HEK293 (cell line): Measurements from ENCODE around the gene SETD3.
A peak's percentile ranks its signal among the peaks of the same experiment; 100 is the strongest.

Source experiments
- CTCF ChIA-PET: fragments of 350-600 bp; formaldehyde crosslinking; extraction: SDS; loops from one replicate; lab custom pipeline; 2021; ENCODE audit warnings: antibody characterized with exemption; lab: Yijun Ruan, JAX
- POLR2A ChIA-PET: fragments of 300-600 bp; formaldehyde crosslinking; extraction: SDS; loops from one replicate; lab custom pipeline; 2020; ENCODE audit warnings: antibody characterized with exemption, inconsistent platforms; lab: Yijun Ruan, JAX
- H3K27ac ChIP-seq: fragments of 200-500 bp; sonication (Bioruptor generic); 2 replicates; pipeline ENCODE4 v1.5.1; 2014; ENCODE audit warnings: low read depth, low read length, control low read depth, inconsistent platforms; ENCODE audit errors: extremely low read depth
- H3K36me3 ChIP-seq, 2 experiments: fragments of 200-500 bp in 1 of 2; sonication (Bioruptor generic) in 1 of 2; 1 replicate in 1 of 2; 2 replicates in 1 of 2; pipeline ENCODE4 v1.5.1; 2014 to 2017; ENCODE audit warnings: inconsistent platforms in 2 of 2, low read length in 2 of 2; ENCODE audit not compliant: control insufficient read depth in 2 of 2, insufficient read depth in 1 of 2
- H3K4me1 ChIP-seq: fragments of 200-500 bp; sonication (Bioruptor generic); 2 replicates; pipeline ENCODE4 v1.5.1; 2014; ENCODE audit warnings: mild to moderate bottlenecking, low read length, inconsistent platforms; ENCODE audit not compliant: control insufficient read depth, insufficient read depth
- H3K4me3 ChIP-seq: 2 replicates; pipeline ENCODE4 v1.5.1; 2011; ENCODE audit warnings: low read depth, mild to moderate bottlenecking, control low read depth, low read length, moderate library complexity
- H3K9me3 ChIP-seq: fragments of 200-500 bp; sonication (Bioruptor generic); 2 replicates; pipeline ENCODE4 v1.5.1; 2014; ENCODE audit warnings: low read depth, low read length, inconsistent platforms; ENCODE audit not compliant: control insufficient read depth, insufficient read depth
- BCL11A ChIP-seq: fragments of 450-650 bp; formaldehyde crosslinking; IDR thresholded peaks from 2 replicates; pipeline ENCODE4 v1.5.1; 2016; ENCODE audit warnings: low read depth, missing biosample characterization, missing genetic modification characterization
- GLIS1 ChIP-seq: fragments of 450-650 bp; formaldehyde crosslinking; IDR thresholded peaks from 2 replicates; pipeline ENCODE4 v1.5.1; 2016; ENCODE audit warnings: missing biosample characterization, missing genetic modification characterization
- TRIM28 ChIP-seq: IDR thresholded peaks from 2 replicates; pipeline ENCODE4 v1.6.1; 2011; ENCODE audit warnings: low read length, control low read depth, borderline replicate concordance
- ZNF10 ChIP-seq: fragments of 450-650 bp; formaldehyde crosslinking; IDR thresholded peaks from 2 replicates; pipeline ENCODE4 v1.5.1; 2017; ENCODE audit warnings: missing biosample characterization, missing genetic modification characterization
- ZNF112 ChIP-seq: fragments of 450-650 bp; formaldehyde crosslinking; IDR thresholded peaks from 2 replicates; pipeline ENCODE4 v1.5.0; 2017; ENCODE audit warnings: missing biosample characterization, missing genetic modification characterization
- ZNF146 ChIP-seq: fragments of 450-650 bp; formaldehyde crosslinking; IDR thresholded peaks from 2 replicates; pipeline ENCODE4 v1.5.1; 2016; ENCODE audit warnings: missing biosample characterization, missing genetic modification characterization
- ZNF155 ChIP-seq: fragments of 450-650 bp; formaldehyde crosslinking; IDR thresholded peaks from 2 replicates; pipeline ENCODE4 v1.5.1; 2016; ENCODE audit warnings: missing biosample characterization, missing genetic modification characterization
- ZNF24 ChIP-seq: fragments of 450-650 bp; formaldehyde crosslinking; IDR thresholded peaks from 2 replicates; pipeline ENCODE4 v1.5.1; 2016; ENCODE audit warnings: missing biosample characterization, missing genetic modification characterization
- ZNF341 ChIP-seq: fragments of 450-650 bp; formaldehyde crosslinking; IDR thresholded peaks from 2 replicates; pipeline ENCODE4; 2016; ENCODE audit warnings: low read depth, missing biosample characterization, missing genetic modification characterization
- ZNF354C ChIP-seq: fragments of 450-650 bp; formaldehyde crosslinking; IDR thresholded peaks from 2 replicates; pipeline ENCODE4 v1.5.1; 2016; ENCODE audit warnings: missing biosample characterization, missing genetic modification characterization, low read depth, borderline replicate concordance
- ZNF404 ChIP-seq: fragments of 450-650 bp; formaldehyde crosslinking; IDR thresholded peaks from 2 replicates; pipeline ENCODE4 v1.5.1; 2017; ENCODE audit warnings: missing biosample characterization, missing genetic modification characterization
- ZNF433 ChIP-seq: fragments of 450-650 bp; formaldehyde crosslinking; IDR thresholded peaks from 2 replicates; pipeline ENCODE4 v1.5.1; 2016; ENCODE audit warnings: missing biosample characterization, missing genetic modification characterization, low read depth
- ZNF521 ChIP-seq: fragments of 450-650 bp; formaldehyde crosslinking; IDR thresholded peaks from 2 replicates; pipeline ENCODE4 v1.5.1; 2017; ENCODE audit warnings: missing biosample characterization, mild to moderate bottlenecking, missing genetic modification characterization
- ZNF621 ChIP-seq: fragments of 450-650 bp; formaldehyde crosslinking; IDR thresholded peaks from 2 replicates; pipeline ENCODE4 v1.5.1; 2017; ENCODE audit warnings: missing biosample characterization, missing genetic modification characterization
- ZNF626 ChIP-seq: fragments of 450-650 bp; sonication (Bioruptor Pico); formaldehyde crosslinking; IDR thresholded peaks from 2 replicates; pipeline ENCODE4 v1.5.1; 2018; ENCODE audit warnings: missing biosample characterization, missing genetic modification characterization, inconsistent platforms
- ZNF792 ChIP-seq: fragments of 450-650 bp; formaldehyde crosslinking; IDR thresholded peaks from 2 replicates; pipeline ENCODE4 v1.5.1; 2016; ENCODE audit warnings: missing biosample characterization, missing genetic modification characterization
- TF ChIP-seq, protein P1 (sequence below): sonication (generic); formaldehyde crosslinking; IDR thresholded peaks from 2 replicates; pipeline ENCODE4 v1.8.1; 2022; ENCODE audit warnings: mild to moderate bottlenecking, moderate library complexity, missing genetic modification reagents
- TF ChIP-seq, protein P2 (sequence below): fragments of 450-650 bp; formaldehyde crosslinking; IDR thresholded peaks from 2 replicates; pipeline ENCODE4 v1.5.1; 2016; ENCODE audit warnings: missing biosample characterization, missing genetic modification characterization
- TF ChIP-seq, protein P3 (sequence below): fragments of 450-650 bp; formaldehyde crosslinking; optimal IDR thresholded peaks from 2 replicates; pipeline ENCODE3; 2016; ENCODE audit warnings: missing biosample characterization, mild to moderate bottlenecking, missing genetic modification characterization
- TF ChIP-seq, protein P4 (sequence below): fragments of 450-650 bp; IDR thresholded peaks from 2 replicates; pipeline ENCODE4 v1.5.1; 2018; ENCODE audit warnings: missing biosample characterization, missing genetic modification characterization

The SETD3 gene

DNA sequence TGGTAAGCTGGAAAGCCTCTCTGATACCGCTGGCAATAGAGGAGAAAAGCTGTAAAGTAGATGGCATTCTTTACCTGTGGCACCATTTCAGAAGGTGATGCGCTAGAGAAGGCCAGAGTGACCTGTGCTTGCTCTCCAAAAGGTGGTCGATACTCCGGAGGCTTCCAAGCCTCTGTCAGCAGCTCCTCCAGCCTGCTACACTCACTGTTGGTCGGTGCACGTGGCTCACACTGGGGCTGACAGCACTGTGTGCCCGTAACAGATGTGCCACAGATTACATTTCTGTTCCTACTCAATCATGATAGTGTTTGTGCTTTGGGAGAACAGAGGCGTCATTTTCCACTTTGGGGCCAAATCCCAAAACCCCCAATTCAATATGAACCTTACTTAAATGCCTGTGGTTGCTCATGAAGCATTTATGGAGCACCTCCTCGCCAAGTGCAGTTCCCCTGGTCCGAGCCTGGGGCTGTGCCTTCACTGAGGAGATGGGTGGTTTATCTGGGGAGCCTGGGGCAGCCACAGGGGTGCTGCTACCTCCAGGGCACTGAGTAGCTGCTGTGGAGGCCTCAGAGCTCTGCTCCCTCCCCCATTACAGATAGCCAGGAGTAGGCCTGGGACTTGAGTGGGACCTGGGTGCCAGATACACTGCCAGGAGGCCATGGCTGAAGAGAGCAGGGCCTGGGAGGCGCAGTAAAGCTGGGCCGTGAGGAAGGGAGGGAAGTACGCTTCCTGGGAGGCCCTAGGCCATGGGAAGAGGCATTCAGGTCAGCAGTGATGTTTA lies 27.4 kb upstream of the SETD3 start:
- ChIA-PET POLR2A (no interaction called here), CTCF (no interaction called here)

DNA sequence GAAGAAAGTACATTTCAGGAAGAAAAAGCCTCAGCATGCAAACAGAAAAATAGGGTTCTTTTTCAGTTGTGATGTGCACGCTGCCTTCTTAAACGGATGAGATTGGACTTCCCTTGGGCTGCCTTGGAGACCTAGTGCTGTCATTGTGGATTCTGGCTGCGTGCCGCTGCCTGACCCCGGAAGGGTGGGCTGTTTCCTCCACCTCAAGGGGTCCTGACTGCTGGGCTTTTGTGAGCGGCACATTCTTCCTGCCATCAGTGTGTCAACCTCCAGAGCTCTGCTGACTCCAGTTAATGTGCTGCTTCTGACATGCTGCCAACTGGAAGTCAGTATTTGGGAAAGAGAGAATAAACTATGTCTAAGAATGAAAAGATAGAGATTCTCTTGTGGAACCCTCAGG lies 25.6 kb upstream of the SETD3 start:
- POLR2A ChIA-PET, result no interaction called here

More for the DNA sequence above, 27.4 kb upstream of the SETD3 start:
- Histone ChIP-seq H3K4me1 (no peaks in the 10 kb centered on the region), H3K27ac (no peak overlapping the region), H3K9me3 (no peaks in the 10 kb centered on the region), H3K4me3 (no peak overlapping the region), H3K36me3 (peaks cover 36 to 91% of the 10 kb centered on the region in 2 experiments)
- TF ChIP-seq ZNF626 (tag by site-specific recombination), result no peak
- peak; percentile 28; the same call in 1 of the 2 replicates for TF ChIP-seq GLIS1 (tag by site-specific recombination)

DNA sequence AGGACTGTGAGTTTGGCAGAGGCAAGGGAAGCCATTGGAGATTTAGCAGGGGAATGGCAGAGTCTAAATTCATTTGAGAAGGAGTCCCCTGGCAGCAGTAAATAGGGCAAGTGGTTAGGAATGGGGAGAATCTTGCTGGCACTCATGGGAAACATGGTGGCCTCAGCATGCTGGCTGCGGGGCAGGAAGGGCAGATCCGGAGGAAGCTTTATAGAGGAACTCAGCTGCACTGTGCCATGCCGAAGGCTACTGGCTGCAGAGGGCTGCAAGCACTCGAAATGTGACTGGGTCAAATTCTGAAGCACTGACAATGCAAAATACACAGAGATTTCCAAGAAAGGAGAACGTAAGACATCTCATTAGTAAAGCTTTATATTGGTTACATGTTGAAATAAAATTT lies 24.4 kb upstream of the SETD3 start:
- no peak overlapping the region for H3K27ac ChIP-seq
- peaks cover 45 to 98% of the 10 kb centered on the region in 2 experiments for H3K36me3 ChIP-seq
- no peaks in the 10 kb centered on the region for H3K9me3 ChIP-seq
- CTCF ChIA-PET, result interaction anchor here (1.5 kb wide), 1 partner anchor 10 kb away, joined by 3 read pairs; no protein-coding TSS in a partner anchor
- POLR2A ChIA-PET, result no interaction called here
- no peaks in the 10 kb centered on the region for H3K4me1 ChIP-seq
- TF ChIP-seq ZNF521 (tag by site-specific recombination), result no peak
- TF ChIP-seq, all 188 proteins: peak for 0
- no peak overlapping the region for H3K4me3 ChIP-seq

More for the DNA sequence above, 25.6 kb upstream of the SETD3 start:
- Histone ChIP-seq H3K4me3 (no peak overlapping the region), H3K36me3 (peaks cover 41 to 91% of the 10 kb centered on the region in 2 experiments), H3K27ac (no peak overlapping the region), H3K4me1 (no peaks in the 10 kb centered on the region), H3K9me3 (no peaks in the 10 kb centered on the region)
- no peak for TF ChIP-seq ZNF792 (tag by site-specific recombination)
- TF ChIP-seq, protein P1, sequence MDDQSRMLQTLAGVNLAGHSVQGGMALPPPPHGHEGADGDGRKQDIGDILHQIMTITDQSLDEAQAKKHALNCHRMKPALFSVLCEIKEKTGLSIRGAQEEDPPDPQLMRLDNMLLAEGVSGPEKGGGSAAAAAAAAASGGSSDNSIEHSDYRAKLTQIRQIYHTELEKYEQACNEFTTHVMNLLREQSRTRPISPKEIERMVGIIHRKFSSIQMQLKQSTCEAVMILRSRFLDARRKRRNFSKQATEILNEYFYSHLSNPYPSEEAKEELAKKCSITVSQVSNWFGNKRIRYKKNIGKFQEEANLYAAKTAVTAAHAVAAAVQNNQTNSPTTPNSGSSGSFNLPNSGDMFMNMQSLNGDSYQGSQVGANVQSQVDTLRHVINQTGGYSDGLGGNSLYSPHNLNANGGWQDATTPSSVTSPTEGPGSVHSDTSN (CRISPR knock-in tag), result no peak
- TF ChIP-seq TRIM28, result no peak
- CTCF ChIA-PET, result no interaction called here

DNA sequence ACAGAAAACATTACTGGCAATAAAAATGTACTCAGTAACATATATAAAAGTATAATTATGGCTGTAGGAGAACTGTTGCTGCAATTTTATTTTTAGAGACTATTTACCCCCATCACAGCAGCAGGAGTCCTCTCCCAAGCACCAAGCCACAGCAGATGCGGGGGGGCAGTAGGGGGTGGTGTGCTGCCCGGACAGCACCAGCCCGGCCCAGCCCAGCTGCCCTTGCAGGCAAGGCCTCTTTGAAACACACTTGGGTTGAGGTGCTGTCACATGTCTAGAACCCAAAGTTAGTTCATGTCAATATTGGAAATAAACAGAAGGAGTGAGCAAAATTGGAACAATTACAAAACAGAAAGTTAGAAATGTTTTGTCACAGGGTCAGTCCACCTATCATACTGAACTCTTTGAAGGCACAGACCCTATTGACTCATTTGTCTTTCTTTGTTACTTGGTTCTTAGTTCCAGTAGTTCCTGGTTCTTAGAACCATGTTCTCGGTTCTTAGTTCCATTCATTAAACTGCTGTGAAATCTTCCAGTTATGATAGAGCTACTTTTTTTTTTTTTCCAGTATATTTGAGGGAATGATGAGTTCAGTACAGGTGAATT lies 23.3 kb upstream of the SETD3 start:
- no peaks in the 10 kb centered on the region for H3K4me1 ChIP-seq
- peaks cover 48 to 96% of the 10 kb centered on the region in 2 experiments for H3K36me3 ChIP-seq
- H3K4me3 ChIP-seq, result no peak overlapping the region
- H3K27ac ChIP-seq, result no peak overlapping the region
- no peaks in the 10 kb centered on the region for H3K9me3 ChIP-seq
- CTCF ChIA-PET, result interaction anchor here (0.6 to 1.5 kb wide), 2 partner anchors 9 to 13 kb away, joined by 3 read pairs; no protein-coding TSS in a partner anchor
- POLR2A ChIA-PET, result interaction anchor here (1.4 kb wide), 1 partner anchor 23 kb away, joined by 3 read pairs; the partner anchor contains the start of gene SETD3
- TF ChIP-seq, protein P2, sequence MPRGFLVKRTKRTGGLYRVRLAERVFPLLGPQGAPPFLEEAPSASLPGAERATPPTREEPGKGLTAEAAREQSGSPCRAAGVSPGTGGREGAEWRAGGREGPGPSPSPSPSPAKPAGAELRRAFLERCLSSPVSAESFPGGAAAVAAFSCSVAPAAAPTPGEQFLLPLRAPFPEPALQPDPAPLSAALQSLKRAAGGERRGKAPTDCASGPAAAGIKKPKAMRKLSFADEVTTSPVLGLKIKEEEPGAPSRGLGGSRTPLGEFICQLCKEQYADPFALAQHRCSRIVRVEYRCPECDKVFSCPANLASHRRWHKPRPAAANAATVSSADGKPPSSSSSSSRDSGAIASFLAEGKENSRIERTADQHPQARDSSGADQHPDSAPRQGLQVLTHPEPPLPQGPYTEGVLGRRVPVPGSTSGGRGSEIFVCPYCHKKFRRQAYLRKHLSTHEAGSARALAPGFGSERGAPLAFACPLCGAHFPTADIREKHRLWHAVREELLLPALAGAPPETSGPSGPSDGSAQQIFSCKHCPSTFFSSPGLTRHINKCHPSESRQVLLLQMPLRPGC (tag by site-specific recombination), result no peak
- TF ChIP-seq ZNF354C (tag by site-specific recombination), result no peak
- no peak for TF ChIP-seq BCL11A (tag by site-specific recombination)
- no peak for TF ChIP-seq ZNF433 (tag by site-specific recombination)
- TF ChIP-seq ZNF155, result no peak
- no peak for TF ChIP-seq ZNF10
- TF ChIP-seq ZNF24 (tag by site-specific recombination), result no peak
- no peak for TF ChIP-seq ZNF621 (tag by site-specific recombination)
- TF ChIP-seq, protein P3, sequence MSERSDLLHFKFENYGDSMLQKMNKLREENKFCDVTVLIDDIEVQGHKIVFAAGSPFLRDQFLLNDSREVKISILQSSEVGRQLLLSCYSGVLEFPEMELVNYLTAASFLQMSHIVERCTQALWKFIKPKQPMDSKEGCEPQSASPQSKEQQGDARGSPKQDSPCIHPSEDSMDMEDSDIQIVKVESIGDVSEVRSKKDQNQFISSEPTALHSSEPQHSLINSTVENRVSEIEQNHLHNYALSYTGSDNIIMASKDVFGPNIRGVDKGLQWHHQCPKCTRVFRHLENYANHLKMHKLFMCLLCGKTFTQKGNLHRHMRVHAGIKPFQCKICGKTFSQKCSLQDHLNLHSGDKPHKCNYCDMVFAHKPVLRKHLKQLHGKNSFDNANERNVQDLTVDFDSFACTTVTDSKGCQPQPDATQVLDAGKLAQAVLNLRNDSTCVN (tag by site-specific recombination), result no peak
- TF ChIP-seq ZNF112 (tag by site-specific recombination), result no peak
- no peak for TF ChIP-seq ZNF341
- TF ChIP-seq ZNF146 (tag by site-specific recombination), result no peak
- TF ChIP-seq, protein P4, sequence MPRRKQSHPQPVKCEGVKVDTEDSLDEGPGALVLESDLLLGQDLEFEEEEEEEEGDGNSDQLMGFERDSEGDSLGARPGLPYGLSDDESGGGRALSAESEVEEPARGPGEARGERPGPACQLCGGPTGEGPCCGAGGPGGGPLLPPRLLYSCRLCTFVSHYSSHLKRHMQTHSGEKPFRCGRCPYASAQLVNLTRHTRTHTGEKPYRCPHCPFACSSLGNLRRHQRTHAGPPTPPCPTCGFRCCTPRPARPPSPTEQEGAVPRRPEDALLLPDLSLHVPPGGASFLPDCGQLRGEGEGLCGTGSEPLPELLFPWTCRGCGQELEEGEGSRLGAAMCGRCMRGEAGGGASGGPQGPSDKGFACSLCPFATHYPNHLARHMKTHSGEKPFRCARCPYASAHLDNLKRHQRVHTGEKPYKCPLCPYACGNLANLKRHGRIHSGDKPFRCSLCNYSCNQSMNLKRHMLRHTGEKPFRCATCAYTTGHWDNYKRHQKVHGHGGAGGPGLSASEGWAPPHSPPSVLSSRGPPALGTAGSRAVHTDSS (tag by site-specific recombination), result no peak
- TF ChIP-seq ZNF404 (tag by site-specific recombination), result no peak
